ENCODE results near the gene DNAJC1.
"Not testable (repeated sequence)": the region's sequence is repeated elsewhere in the genome, so short reads cannot be mapped to it uniquely, and the experiment has no call there.

Gene DNAJC1

GRCh38 chr10:21910798-21911197, 92.7 kb downstream of the DNAJC1 start:
- no peak overlapping the region for H3K4me3 ChIP-seq (ENCODE audit: low read depth, low read length)

- H3K4me3 ChIP-seq (ENCODE audit: low read depth, low read length), result no peak overlapping the region
Observed at GRCh38 chr10:21907436-21907835, 96.1 kb downstream of the DNAJC1 start.

- H3K4me3 ChIP-seq (ENCODE audit: low read depth, low read length), result no peak overlapping the region
Observed at GRCh38 chr10:21904930-21905329, 98.6 kb downstream of the DNAJC1 start.

- no peak overlapping the region for H3K4me3 ChIP-seq (ENCODE audit: low read depth, low read length)
Observed at GRCh38 chr10:21899736-21900135, 103.8 kb downstream of the DNAJC1 start.

GRCh38 chr10:21895932-21896331, 107.6 kb downstream of the DNAJC1 start:
- no peak overlapping the region for H3K4me3 ChIP-seq (ENCODE audit: low read depth, low read length)

- H3K4me3 ChIP-seq (ENCODE audit: low read depth, low read length), result no peak overlapping the region
Observed at GRCh38 chr10:21894648-21895342, 108.7 kb downstream of the DNAJC1 start.

- no peak overlapping the region for H3K4me3 ChIP-seq (ENCODE audit: low read depth, low read length)
Observed at GRCh38 chr10:21891439-21891838, 112.1 kb downstream of the DNAJC1 start.

GRCh38 chr10:21889477-21890275, 113.9 kb downstream of the DNAJC1 start:
- no peak overlapping the region for H3K4me3 ChIP-seq (ENCODE audit: low read depth, low read length)

GRCh38 chr10:21888959-21889358, 114.6 kb downstream of the DNAJC1 start:
- H3K4me3 ChIP-seq (ENCODE audit: low read depth, low read length), result no peak overlapping the region

- H3K4me3 ChIP-seq (ENCODE audit: low read depth, low read length), result no peak overlapping the region
Observed at GRCh38 chr10:21885940-21886339, 117.6 kb downstream of the DNAJC1 start.

GRCh38 chr10:21873198-21873597, 130.3 kb downstream of the DNAJC1 start:
- no peak overlapping the region for H3K4me3 ChIP-seq (ENCODE audit: low read depth, low read length)

- not testable (repeated sequence) for H3K4me3 ChIP-seq (ENCODE audit: low read depth, low read length)
Observed at GRCh38 chr10:21872771-21873170, 130.8 kb downstream of the DNAJC1 start.

- H3K4me3 ChIP-seq (ENCODE audit: low read depth, low read length), result no peak overlapping the region
Observed at GRCh38 chr10:21870849-21871248, 132.7 kb downstream of the DNAJC1 start.

GRCh38 chr10:21869087-21869486, 134.4 kb downstream of the DNAJC1 start:
- H3K4me3 ChIP-seq (ENCODE audit: low read depth, low read length), result not testable (repeated sequence)

- no peak overlapping the region for H3K4me3 ChIP-seq (ENCODE audit: low read depth, low read length)
Observed at GRCh38 chr10:21860718-21861117, 142.8 kb downstream of the DNAJC1 start.

- H3K4me3 ChIP-seq (ENCODE audit: low read depth, low read length), result no peak overlapping the region
Observed at GRCh38 chr10:21858455-21858854, 145.1 kb downstream of the DNAJC1 start.

GRCh38 chr10:21849607-21850006, 153.9 kb downstream of the DNAJC1 start:
- no peak overlapping the region for H3K4me3 ChIP-seq (ENCODE audit: low read depth, low read length)

- no peak overlapping the region for H3K4me3 ChIP-seq (ENCODE audit: low read depth, low read length)
Observed at GRCh38 chr10:21843645-21844044, 159.9 kb downstream of the DNAJC1 start.

- not testable (repeated sequence) for H3K4me3 ChIP-seq (ENCODE audit: low read depth, low read length)
Observed at GRCh38 chr10:21841273-21841672, 162.3 kb downstream of the DNAJC1 start.

- H3K4me3 ChIP-seq (ENCODE audit: low read depth, low read length), result not testable (repeated sequence)
Observed at GRCh38 chr10:21837487-21837886, 166.0 kb downstream of the DNAJC1 start.

GRCh38 chr10:21834574-21834973, 169.0 kb downstream of the DNAJC1 start:
- H3K4me3 ChIP-seq (ENCODE audit: low read depth, low read length), result not testable (repeated sequence)

GRCh38 chr10:21832821-21833130, 170.8 kb downstream of the DNAJC1 start:
- H3K4me3 ChIP-seq (ENCODE audit: low read depth, low read length), result no peak overlapping the region
